Trophoblast cell (in vitro differentiated cells and primary cell): ENCODE measurements around the gene BCL2L11.

ENCODE experiments used
- DNase-seq, 2 donors: peaks; one replicate each; pipeline ENCODE4 v3.0.0-alpha.2; 2016
- H2AFZ ChIP-seq: 2 replicates; pipeline ENCODE4 v1.6.1; 2013; ENCODE audit warnings: low read length, moderate library complexity, mild to moderate bottlenecking; ENCODE audit not compliant: insufficient read depth, poor library complexity
- H2AK5ac ChIP-seq: 2 replicates; pipeline ENCODE4 v1.6.1; 2013; ENCODE audit warnings: mild to moderate bottlenecking, low read length
- H2BK120ac ChIP-seq: 2 replicates; pipeline ENCODE4 v1.6.1; 2013; ENCODE audit warnings: low read length, mild to moderate bottlenecking, moderate library complexity; ENCODE audit not compliant: insufficient read depth, poor library complexity
- H2BK12ac ChIP-seq: 2 replicates; pipeline ENCODE4 v1.6.1; 2013; ENCODE audit warnings: mild to moderate bottlenecking, low read length, moderate library complexity
- H2BK5ac ChIP-seq: 2 replicates; pipeline ENCODE4 v1.6.1; 2013; ENCODE audit warnings: low read length, low read depth, moderate library complexity, mild to moderate bottlenecking; ENCODE audit not compliant: poor library complexity
- H3K14ac ChIP-seq: 2 replicates; pipeline ENCODE4 v1.6.1; 2013; ENCODE audit warnings: mild to moderate bottlenecking, low read length
- H3K18ac ChIP-seq: 2 replicates; pipeline ENCODE4 v1.6.1; 2013; ENCODE audit warnings: mild to moderate bottlenecking, low read length
- H3K23ac ChIP-seq: 2 replicates; pipeline ENCODE4 v1.6.1; 2013; ENCODE audit warnings: low read length
- H3K27ac ChIP-seq: 2 replicates; pipeline ENCODE4 v1.5.1; 2013; ENCODE audit warnings: low read depth, mild to moderate bottlenecking, inconsistent platforms, low read length, moderate library complexity
- H3K27me3 ChIP-seq: 2 replicates; pipeline ENCODE4 v1.6.1; 2013; ENCODE audit warnings: inconsistent platforms, mild to moderate bottlenecking, low read length, moderate library complexity; ENCODE audit not compliant: insufficient read depth
- H3K36me3 ChIP-seq, 2 experiments: 1 replicate in 1 of 2; 2 replicates in 1 of 2; pipeline ENCODE4 v1.6.1; 2013; ENCODE audit warnings: low read length in 2 of 2, mild to moderate bottlenecking in 2 of 2, moderate library complexity in 1 of 2; ENCODE audit not compliant: insufficient read depth in 2 of 2, control insufficient read depth in 1 of 2
- H3K4ac ChIP-seq: 2 replicates; pipeline ENCODE4 v1.6.1; 2013; ENCODE audit warnings: low read depth, mild to moderate bottlenecking, low read length, moderate library complexity
- H3K4me1 ChIP-seq, 2 experiments: 1 replicate in 1 of 2; 2 replicates in 1 of 2; pipeline ENCODE4 v1.6.1; 2013; ENCODE audit warnings: low read length in 2 of 2, mild to moderate bottlenecking in 2 of 2, moderate library complexity in 1 of 2; ENCODE audit not compliant: insufficient read depth in 2 of 2, control insufficient read depth in 1 of 2
- H3K4me2 ChIP-seq: 2 replicates; pipeline ENCODE4 v1.6.1; 2013; ENCODE audit warnings: inconsistent platforms, mild to moderate bottlenecking, low read length, moderate library complexity
- H3K4me3 ChIP-seq: 2 replicates; pipeline ENCODE4 v1.5.1; 2013; ENCODE audit warnings: mild to moderate bottlenecking, low read depth, low read length, inconsistent platforms
- H3K79me1 ChIP-seq: one replicate; pipeline ENCODE4 v1.6.1; 2013; ENCODE audit warnings: low read length
- H3K79me2 ChIP-seq: 2 replicates; pipeline ENCODE4 v1.6.1; 2013; ENCODE audit warnings: low read length, mild to moderate bottlenecking; ENCODE audit not compliant: control insufficient read depth, insufficient read depth, poor library complexity
- H3K9ac ChIP-seq: 2 replicates; pipeline ENCODE4 v1.6.1; 2013; ENCODE audit warnings: mild to moderate bottlenecking, low read length
- H3K9me3 ChIP-seq: 2 replicates; pipeline ENCODE4 v1.6.1; 2013; ENCODE audit warnings: low read depth, mild to moderate bottlenecking, control low read depth, inconsistent platforms, low read length; ENCODE audit not compliant: insufficient read depth
- H4K12ac ChIP-seq: 2 replicates; pipeline ENCODE4 v1.6.1; 2013; ENCODE audit warnings: low read depth, mild to moderate bottlenecking, low read length, moderate library complexity
- H4K8ac ChIP-seq: 2 replicates; pipeline ENCODE4 v1.6.1; 2013; ENCODE audit warnings: low read depth, mild to moderate bottlenecking, low read length, moderate library complexity
- H4K91ac ChIP-seq: one replicate; pipeline ENCODE4 v1.6.1; 2013; ENCODE audit warnings: low read depth, mild to moderate bottlenecking, low read length, moderate library complexity
- WGBS: extraction: QIAGEN DNeasy Blood & Tissue Kit; methylation state at CpG from one replicate; pipeline ENCODE4 v1.1.7; 2013; ENCODE audit warnings: missing lambda C conversion rate; ENCODE audit not compliant: insufficient read length, insufficient coverage; ENCODE audit errors: extremely low coverage; 5-methylcytosine and 5-hydroxymethylcytosine counted together

Gene BCL2L11

GRCh38 chr2:111118481-111118980, 2.2 kb upstream of the BCL2L11 start:
- Histone ChIP-seq H3K4me3 (peak overlapping the region; percentile 50), H3K36me3 (peaks cover 0 to 5% of the 10 kb centered on the region in 2 experiments), H4K91ac (peak overlapping the region; percentile 44), H2BK5ac (no peak overlapping the region), H3K27ac (no peak overlapping the region), H3K9ac (no peak overlapping the region), H2BK12ac (peak overlapping the region; percentile 72), H3K18ac (peak overlapping the region; percentile 53), H3K23ac (no peak overlapping the region), H3K79me2 (peaks cover 30% of the 10 kb centered on the region), H2AK5ac (peak overlapping the region; percentile 7), H3K79me1 (peaks cover 45% of the 10 kb centered on the region), H2AFZ (peak overlapping the region; percentile 80), H3K9me3 (no peaks in the 10 kb centered on the region), H3K4ac (peak overlapping the region; percentile 57), H3K4me1 (peaks cover 13 to 27% of the 10 kb centered on the region in 2 experiments), H2BK120ac (peak overlapping the region; percentile 57), H3K4me2 (peak overlapping the region; percentile 95), H3K27me3 (peaks cover 13% of the 10 kb centered on the region), H4K12ac (no peak overlapping the region), H4K8ac (peak overlapping the region; percentile 18), H3K14ac (peak overlapping the region; percentile 52)
- no CpG with 5 or more reads among the region's 33 CpGs for WGBS
- DNase-seq = no peak

- H3K27me3 ChIP-seq = peaks cover 13% of the 10 kb centered on the region
- peaks cover 6 to 11% of the 10 kb centered on the region in 2 experiments for H3K36me3 ChIP-seq
- peak overlapping the region; percentile 57 for H3K4ac ChIP-seq
- H4K91ac ChIP-seq = peak overlapping the region; percentile 44
- H4K12ac ChIP-seq = peak overlapping the region; percentile 4
- H3K79me2 ChIP-seq = peaks cover 34% of the 10 kb centered on the region
- no peak for DNase-seq
- H2AK5ac ChIP-seq = no peak overlapping the region
- peak overlapping the region; percentile 72 for H2BK12ac ChIP-seq
- H3K14ac ChIP-seq = peak overlapping the region; percentile 52
- H3K27ac ChIP-seq = no peak overlapping the region
- H3K79me1 ChIP-seq = peaks cover 45% of the 10 kb centered on the region
- WGBS = no CpG with 5 or more reads among the region's 76 CpGs
- H2BK120ac ChIP-seq = peak overlapping the region; percentile 57
- H3K9me3 ChIP-seq = no peaks in the 10 kb centered on the region
- H3K4me3 ChIP-seq = peak overlapping the region; percentile 50
- peak overlapping the region; percentile 13 for H3K9ac ChIP-seq
- H3K4me2 ChIP-seq = peak overlapping the region; percentile 95
- H3K18ac ChIP-seq = peak overlapping the region; percentile 53
- no peak overlapping the region for H3K23ac ChIP-seq
- H2AFZ ChIP-seq = peak overlapping the region; percentile 80
- peak overlapping the region; percentile 18 for H4K8ac ChIP-seq
- peaks cover 17 to 32% of the 10 kb centered on the region in 2 experiments for H3K4me1 ChIP-seq
- H2BK5ac ChIP-seq = peak overlapping the region; percentile 18
Observed at GRCh38 chr2:111118981-111119821, 1.5 kb upstream of the BCL2L11 start.

GRCh38 chr2:111119822-111120252, 877 bp upstream of the BCL2L11 start:
- Histone ChIP-seq H2AFZ (peak overlapping the region; percentile 93), H3K4me2 (peak overlapping the region; percentile 95), H4K8ac (peak overlapping the region; percentile 80), H3K23ac (no peak overlapping the region), H2BK120ac (peak overlapping the region; percentile 90), H3K18ac (peak overlapping the region; percentile 58), H3K27ac (peak overlapping the region; percentile 52), H2AK5ac (no peak overlapping the region), H3K14ac (peak overlapping the region; percentile 52), H3K4ac (peak overlapping the region; percentile 78), H4K12ac (peak overlapping the region; percentile 49), H3K79me2 (peaks cover 34% of the 10 kb centered on the region), H2BK12ac (peak overlapping the region; percentile 69), H3K9ac (no peak overlapping the region), H3K79me1 (peaks cover 45% of the 10 kb centered on the region), H2BK5ac (peak overlapping the region; percentile 34), H4K91ac (peak overlapping the region; percentile 44), H3K4me3 (peak overlapping the region; percentile 75), H3K36me3 (peaks cover 8 to 14% of the 10 kb centered on the region in 2 experiments), H3K4me1 (peaks cover 17 to 32% of the 10 kb centered on the region in 2 experiments), H3K9me3 (no peaks in the 10 kb centered on the region), H3K27me3 (peaks cover 13% of the 10 kb centered on the region)
- DNase-seq = no peak
- no CpG with 5 or more reads among the region's 27 CpGs for WGBS

GRCh38 chr2:111121028-111121827, 514 bp downstream of the BCL2L11 start:
- Histone ChIP-seq H2AFZ (no peak overlapping the region), H3K79me2 (peaks cover 36% of the 10 kb centered on the region), H3K4ac (peak overlapping the region; percentile 92), H3K27ac (peak overlapping the region; percentile 65), H3K27me3 (peaks cover 13% of the 10 kb centered on the region), H3K18ac (peak overlapping the region; percentile 44), H3K79me1 (peaks cover 45% of the 10 kb centered on the region), H4K91ac (peak overlapping the region; percentile 7), H2BK12ac (no peak overlapping the region), H3K9me3 (no peaks in the 10 kb centered on the region), H3K36me3 (peaks cover 16 to 18% of the 10 kb centered on the region in 2 experiments), H4K12ac (no peak overlapping the region), H4K8ac (peak overlapping the region; percentile 1), H3K4me3 (peak overlapping the region; percentile 99), H3K4me2 (peak overlapping the region; percentile 90), H2BK5ac (peak overlapping the region; percentile 12), H3K9ac (peak overlapping the region; percentile 98), H3K23ac (peak overlapping the region; percentile 82), H3K14ac (peak overlapping the region; percentile 34), H2AK5ac (no peak overlapping the region), H2BK120ac (peak overlapping the region; percentile 29), H3K4me1 (peaks cover 20 to 32% of the 10 kb centered on the region in 2 experiments)
- no CpG with 5 or more reads among the region's 80 CpGs for WGBS
- DNase-seq = peak in 1 of 2 donors; percentile 56
